CD4-positive, alpha-beta T cell treated with Interleukin-2 at 100 ng/mL for 4 hours (primary cell): ENCODE data around the gene ABCA6.
"Not testable (repeated sequence)": the region's sequence is repeated elsewhere in the genome, so short reads cannot be mapped to it uniquely, and the experiment has no call there.

Experiments
- DNase-seq: peaks from one replicate; pipeline ENCODE4 v3.0.0-alpha.2; 2020; ENCODE audit warnings: low spot score

The ABCA6 gene, protein sequence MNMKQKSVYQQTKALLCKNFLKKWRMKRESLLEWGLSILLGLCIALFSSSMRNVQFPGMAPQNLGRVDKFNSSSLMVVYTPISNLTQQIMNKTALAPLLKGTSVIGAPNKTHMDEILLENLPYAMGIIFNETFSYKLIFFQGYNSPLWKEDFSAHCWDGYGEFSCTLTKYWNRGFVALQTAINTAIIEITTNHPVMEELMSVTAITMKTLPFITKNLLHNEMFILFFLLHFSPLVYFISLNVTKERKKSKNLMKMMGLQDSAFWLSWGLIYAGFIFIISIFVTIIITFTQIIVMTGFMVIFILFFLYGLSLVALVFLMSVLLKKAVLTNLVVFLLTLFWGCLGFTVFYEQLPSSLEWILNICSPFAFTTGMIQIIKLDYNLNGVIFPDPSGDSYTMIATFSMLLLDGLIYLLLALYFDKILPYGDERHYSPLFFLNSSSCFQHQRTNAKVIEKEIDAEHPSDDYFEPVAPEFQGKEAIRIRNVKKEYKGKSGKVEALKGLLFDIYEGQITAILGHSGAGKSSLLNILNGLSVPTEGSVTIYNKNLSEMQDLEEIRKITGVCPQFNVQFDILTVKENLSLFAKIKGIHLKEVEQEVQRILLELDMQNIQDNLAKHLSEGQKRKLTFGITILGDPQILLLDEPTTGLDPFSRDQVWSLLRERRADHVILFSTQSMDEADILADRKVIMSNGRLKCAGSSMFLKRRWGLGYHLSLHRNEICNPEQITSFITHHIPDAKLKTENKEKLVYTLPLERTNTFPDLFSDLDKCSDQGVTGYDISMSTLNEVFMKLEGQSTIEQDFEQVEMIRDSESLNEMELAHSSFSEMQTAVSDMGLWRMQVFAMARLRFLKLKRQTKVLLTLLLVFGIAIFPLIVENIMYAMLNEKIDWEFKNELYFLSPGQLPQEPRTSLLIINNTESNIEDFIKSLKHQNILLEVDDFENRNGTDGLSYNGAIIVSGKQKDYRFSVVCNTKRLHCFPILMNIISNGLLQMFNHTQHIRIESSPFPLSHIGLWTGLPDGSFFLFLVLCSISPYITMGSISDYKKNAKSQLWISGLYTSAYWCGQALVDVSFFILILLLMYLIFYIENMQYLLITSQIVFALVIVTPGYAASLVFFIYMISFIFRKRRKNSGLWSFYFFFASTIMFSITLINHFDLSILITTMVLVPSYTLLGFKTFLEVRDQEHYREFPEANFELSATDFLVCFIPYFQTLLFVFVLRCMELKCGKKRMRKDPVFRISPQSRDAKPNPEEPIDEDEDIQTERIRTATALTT (N-terminal part only)

DNA sequence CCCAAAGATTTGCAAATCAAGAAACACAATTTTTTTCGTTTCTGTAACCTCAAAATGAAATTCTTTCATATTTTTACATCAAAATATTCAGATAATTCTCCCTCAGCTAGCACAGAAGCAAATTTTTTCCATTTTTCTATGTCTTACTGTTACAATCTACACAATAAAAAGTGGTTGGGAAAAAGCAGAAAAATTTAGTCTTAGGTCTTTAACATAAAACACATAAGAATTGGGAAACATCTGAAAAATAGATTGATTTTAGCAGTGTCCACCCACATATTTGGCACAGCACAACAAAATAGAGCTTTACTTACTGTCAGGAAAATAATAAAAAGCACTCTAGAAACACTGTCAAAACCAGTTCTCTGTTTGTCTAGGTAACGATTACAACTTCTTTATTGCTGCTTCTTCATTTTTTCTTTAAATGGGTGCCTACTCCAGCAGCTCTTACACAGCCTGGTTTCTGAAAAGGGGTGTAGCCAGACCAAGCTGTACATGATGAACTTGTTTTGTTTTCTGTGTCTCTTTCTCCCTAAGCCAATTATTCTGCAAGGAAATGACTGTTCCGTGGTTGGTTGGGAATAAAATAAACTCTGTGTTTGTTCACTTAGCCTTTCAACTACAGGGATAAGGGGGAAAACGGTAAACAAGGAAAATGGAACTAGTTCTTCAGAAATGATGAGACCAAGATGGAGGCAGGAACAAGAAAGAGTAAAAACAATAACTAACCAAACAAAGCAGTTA is at the start of gene ABCA6:
ABCA6 (minus strand) TSS at position 465 of the 744 bp plus-strand sequence. CDS start 1,192 bp downstream, outside the sequence.
- DNase-seq, result no peak

DNA sequence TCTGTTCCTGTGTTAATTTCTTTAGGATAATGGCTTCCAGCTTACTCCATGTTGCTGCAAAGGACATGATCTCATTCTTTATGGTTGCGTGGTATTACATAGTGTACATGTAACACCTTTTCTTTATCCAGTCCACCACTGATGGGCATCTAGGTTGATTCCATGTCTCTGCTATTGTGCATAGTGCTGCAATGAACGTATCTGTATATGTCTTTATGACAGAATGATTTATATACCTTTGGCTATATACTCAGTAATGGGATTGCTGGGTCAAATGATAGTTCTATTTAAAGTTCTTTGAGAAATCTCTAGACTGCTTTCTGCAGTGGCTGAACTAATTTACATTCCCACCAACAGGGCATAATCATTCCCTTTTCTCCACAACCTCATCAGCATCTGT is 47.1 kb upstream of the ABCA6 start:
- DNase-seq, result no peak

DNA sequence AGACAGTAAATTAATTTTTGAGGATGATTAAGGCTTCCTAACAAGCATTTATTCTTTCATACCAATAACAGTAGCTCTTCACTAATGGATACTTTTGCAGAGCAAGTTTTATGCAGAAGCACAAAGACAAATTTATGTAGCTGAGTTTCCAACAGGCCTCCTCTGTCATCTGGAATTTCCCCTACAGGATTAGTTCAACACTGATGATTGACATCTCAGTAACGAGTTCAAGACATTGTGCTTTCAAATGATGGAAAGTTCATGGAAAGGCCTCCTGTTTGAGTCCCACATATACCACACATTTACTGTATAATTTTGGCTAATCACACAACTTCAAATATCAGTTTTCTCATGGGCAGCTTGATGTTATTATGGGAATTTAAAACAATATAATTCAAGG is 46.4 kb upstream of the ABCA6 start:
- no peak for DNase-seq

DNA sequence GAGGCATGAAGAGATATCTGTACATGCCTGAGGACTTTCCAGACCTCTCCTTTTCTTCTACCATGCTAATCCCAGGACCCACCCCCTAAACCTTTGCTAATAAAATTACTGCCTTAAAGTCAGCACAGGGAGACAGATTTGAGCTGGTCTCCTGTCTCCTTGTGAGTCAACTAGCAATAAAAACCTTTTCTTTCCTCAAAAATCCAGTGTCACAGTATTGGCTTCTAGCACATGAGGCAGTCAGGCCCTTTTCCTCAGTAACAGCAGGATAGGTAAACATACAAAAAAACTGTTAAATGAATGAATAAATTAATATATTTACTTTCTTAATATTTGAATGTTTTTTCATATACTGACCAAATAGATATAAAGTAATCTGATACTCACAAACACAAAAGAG is 45.6 kb upstream of the ABCA6 start:
- DNase-seq, result no peak

DNA sequence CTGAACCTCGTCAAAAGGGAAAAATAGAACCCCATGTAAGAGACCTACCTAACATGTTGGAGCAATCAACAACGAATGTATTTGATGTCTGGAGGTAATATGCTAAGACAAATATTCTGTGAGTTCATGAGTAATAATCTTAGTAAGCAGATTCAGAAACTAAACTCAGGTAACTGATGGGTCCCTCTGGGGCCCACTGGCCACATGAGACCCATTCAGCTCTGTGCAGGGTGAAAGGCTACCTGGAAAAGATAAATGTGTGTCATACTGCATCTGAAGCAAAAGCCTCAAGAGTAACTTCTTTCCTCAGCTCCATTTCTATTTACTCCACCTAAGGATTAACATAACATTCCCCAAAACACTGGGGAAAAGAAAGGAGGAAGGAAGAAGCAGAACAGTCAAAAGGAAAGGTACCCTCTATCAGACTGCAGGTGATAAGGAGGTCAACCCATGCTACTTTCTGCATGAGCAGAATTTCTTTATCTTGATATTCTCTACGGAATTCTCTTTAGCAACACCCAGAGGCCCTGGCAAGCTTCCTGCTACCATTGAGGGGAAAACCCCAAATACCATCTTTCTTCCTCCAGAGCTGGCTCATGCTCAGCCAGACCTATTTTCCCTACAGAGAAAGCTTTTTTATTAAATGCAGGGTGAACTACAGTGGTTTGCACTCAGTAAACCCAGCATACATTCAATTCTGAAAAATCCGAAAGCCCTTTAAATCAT is 37.7 kb upstream of the ABCA6 start:
- no peak for DNase-seq

DNA sequence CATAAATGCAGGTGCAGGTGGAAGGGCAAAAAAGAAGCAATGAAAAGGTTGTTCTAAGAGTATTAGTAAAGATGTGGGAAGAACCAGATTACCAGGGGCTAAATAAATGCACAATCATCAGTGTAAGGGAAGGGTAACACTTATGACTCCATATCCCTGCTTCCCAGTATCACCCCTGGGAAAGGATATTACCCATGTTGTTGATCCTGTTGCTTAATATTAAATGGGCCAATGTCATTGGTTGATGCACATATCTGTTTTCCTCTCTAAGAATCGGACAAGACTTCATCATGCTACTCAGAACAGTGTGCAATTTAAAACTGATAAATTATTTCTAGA is 34.7 kb upstream of the ABCA6 start:
- DNase-seq, result no peak

DNA sequence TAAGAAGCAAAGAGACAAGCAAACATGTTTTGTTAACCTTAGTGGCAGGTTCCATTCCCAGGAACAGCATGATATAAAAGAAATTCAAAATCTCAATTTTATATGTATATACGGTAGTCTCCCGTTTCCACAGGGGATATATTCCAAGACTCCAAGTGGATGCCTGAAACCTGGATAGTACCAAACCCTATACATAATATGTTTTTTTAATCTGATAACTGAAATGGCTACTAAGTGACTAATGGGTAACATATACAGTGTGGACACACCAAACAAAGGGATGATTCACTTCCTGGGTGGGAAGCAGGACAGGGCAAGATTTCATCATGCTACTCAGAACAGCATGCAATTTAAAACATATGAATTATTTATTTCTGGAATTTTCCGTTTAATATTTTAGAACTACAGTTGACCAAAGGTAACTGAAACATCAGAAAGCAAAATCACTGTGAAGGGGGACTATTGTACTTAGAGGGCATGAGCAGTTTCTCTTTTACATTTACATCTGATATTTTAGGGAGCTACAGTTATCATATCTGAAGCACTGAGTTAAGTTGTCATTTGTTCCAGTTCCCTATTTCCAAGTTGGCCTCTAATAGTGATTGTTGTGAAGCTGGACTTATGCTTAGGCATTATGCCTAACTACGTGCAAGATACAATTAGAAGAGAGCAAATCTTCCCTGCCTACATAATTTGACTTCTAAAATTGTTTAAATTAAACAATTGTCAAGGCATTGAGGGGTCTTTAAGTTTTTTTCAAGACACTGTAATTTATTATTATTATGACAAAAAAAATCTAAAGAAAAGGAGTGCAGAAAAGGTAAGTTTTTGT is 34.1 kb upstream of the ABCA6 start:
- DNase-seq, result no peak

DNA sequence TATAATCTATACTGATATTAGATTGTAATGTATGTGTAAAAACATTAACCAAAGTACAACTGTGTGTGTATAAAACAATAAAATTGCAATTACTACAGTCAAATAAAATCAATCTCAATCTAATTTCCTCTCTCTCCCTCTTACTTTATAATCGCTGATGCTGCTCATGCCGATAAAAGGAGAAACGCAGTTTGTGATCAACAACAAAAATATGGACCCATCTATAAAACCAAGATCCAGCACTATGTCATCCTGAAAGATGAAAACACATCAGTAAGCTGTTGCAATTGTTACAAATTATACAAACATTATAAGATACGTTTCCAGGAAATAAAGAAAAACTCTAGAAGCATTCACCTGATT is 33.5 kb upstream of the ABCA6 start:
- DNase-seq, result no peak

DNA sequence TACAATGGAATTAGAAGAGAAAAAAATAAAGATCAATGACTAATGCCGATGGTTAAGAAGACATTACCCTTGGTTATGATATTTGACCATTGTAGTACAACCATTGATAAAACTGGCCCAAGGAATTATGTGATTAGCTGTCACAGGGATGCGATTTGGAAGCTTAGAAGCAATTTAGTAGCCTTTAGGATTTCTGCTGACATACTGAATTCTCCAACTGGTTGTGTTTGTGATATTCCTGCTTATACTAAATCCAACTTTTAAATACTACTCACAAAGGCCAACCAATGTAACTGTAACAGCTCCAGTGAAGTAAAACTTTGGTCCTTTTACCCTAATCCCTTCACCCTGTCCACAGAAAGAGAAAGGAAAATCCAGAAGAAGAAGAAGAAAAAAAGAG is 31.4 kb upstream of the ABCA6 start:
- no peak for DNase-seq

DNA sequence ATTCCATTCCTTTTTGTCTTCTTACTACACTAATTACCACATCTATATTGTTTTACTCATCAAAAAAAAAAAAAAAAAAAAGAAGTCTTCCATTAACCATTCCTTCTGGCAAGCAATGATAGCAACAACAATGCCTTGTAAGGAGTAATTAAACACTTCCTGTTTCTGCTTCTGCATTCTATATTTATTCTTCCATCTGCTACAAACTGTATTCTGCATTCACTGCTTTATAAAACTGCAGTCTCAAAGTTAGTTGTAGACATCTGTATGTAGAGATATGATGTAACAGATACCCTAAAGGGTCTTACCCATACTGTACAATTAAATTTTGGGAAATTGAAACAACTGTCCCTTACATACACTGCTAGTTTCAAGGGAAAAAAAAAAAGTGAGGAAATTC is 28.7 kb upstream of the ABCA6 start:
- DNase-seq, result no peak

DNA sequence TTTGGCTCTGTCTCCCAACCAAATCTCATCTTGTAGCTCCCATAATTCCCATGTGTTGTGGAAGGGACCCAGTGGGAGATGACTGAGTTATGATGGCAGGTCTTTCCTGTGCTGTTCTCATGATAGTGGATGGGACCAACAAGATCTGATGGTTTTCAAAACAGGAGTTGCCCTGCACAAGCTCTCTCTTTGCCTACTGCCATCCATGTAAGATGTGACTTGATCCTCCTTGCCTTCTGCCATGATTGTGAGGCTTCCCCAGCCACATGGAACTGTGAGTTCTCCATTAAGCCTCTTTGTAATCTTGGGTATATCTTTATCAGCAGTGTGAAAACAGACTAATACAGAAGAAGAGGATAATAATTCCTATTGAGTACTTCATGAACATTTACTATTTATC is 26.9 kb upstream of the ABCA6 start:
- not testable (repeated sequence) for DNase-seq

DNA sequence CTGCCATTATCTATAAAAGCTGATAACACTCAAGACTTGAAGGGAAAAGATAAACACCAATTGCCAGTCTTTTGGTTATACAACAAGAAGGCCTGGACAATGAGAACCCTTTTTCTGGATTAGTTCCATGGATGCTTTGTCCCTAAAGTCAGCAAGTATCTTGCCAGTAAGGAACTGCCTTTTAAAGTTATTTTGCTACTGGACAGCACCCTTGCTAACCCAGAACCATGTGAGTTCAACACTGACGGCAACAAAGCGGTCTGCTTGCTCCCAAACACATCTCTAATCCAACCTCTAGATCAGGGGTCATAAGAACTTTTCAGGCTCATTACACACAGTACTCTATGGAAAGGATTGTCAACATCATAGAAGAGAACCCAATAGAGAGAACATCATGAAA is 25.3 kb upstream of the ABCA6 start:
- no peak for DNase-seq

DNA sequence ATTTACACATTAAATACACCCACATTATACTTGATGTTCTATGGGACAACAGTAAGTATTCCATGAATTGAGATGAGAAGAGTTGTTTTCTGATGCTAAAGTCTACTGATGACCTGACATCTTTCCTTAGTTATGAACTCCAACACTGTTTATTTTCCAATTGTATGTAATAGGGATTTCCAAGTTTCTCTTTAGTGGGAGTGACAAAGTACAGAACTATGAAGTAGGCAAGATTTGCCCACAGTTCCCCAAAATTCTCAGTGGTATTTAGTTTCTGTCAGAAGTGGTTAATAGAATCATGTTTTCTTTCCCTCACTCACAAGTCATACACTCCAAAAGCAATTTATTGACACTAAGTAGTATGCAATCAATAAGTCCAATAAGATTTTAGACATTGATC is 22.5 kb upstream of the ABCA6 start:
- DNase-seq, result no peak

DNA sequence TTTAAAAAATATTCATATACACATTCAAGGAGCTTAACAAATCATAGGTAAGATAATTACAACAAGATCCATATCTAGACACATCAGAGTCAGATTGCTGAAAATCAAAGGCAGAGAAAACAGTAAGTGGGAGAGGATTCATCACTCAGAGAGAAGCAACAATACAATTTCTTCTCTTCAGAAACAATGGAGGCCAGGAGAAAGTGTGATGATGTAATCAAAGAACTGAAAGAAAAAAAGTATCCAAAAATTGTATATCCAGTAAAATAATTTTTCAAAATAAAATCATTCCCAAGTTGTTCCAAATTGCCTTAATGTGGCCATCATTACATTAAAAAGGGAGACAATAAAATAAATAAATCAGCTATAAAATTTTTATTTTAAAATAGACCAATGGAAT is 17.7 kb upstream of the ABCA6 start:
- DNase-seq, result no peak

DNA sequence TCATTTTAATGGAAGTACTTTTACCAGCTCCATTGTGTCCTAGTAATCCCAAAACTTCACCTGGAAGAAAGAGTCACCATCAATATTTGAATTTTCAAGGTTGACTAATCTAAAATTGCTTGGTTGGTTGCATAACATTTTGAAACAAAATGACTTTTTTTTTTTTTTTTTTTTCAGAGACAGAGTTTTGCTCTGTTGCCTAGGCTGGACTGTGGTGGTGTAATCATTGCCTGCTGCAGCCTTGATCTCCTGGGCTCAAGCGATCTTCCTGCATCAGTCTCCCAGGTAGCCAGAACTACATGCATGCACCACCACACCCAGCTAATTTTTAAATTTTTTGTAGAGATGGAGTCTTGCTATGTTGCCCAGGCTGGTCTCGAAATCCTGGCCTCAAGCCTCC is 12.6 kb upstream of the ABCA6 start:
- DNase-seq, result no peak

DNA sequence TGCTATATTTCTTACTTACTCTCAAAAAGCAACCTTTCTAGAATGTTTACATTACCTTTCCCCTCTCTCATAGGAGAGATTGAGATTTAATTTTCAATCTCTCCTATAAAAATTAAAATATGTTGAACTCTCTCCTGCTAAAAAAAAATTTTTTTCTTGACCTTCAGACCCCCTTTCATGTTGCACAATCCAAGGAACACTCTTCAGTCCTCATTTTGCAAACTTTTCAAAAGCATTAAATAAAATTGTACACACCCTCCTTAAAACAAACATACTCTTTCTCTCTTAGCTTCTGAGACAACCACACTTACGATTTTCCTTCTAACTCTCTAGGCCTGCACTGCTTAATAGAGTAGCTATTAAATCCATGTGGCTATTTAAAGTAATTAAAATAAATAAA is 8.6 kb upstream of the ABCA6 start:
- no peak for DNase-seq

DNA sequence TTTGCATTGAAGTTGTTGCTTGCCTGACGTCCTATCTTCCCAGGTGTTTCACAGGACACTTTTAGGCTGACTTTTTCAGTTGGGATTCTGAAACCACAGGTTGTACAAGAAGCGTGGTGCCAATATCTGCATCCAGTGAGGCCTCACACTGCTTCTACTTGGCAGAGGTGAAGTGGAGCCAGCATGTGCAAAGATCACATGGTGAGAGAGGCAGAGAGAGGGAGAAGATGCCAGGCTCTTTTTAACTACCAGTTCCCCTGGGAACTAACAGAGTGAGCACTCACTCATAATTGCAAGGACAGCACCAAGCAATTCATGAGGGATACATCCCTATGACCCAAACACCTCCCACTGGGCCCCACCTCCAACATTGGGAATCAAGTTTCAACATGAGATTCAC is 5.8 kb upstream of the ABCA6 start:
- no peak for DNase-seq

DNA sequence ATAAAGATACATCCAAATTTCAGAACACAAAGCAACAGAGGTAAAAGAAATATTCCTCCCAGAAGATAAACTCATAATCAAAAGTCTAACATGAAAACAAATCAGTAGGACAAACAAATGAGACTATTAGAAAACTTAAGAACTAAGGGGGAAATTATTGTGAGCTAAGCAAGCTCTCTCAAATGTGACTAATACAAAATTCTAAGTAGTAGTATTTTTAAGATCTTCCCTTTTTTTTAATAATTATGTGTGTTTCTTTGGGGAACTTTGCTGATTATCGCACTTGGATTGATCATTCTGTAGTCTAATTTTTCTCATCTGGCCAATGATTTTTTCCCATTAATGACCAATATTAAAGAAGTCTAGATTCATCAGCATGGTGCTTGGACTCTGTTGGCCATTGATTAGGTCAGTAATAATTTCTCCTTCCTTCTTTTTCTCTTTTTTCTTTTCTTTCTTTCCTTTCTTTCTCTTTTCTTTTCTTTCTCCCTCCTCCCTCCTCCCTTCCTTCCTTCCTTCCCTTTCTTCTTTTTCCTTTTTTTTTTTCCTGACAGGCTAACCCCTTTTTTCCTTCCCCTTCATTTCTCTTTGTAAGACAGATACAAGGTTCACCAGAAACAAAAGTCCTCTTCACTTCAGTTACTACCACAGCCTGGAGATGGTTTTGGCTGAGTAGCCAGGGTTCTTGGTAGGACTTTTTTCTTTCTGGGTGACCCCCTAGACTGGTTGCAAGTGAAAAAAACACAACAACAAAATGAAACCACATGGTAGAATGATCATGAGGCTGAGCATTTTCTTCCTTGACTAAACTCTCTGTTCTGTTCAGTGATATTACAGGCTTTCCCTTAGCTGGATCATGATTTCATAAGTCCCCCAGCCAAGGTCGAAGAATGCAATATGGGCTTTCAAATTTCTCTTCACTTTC is 2.9 kb upstream of the ABCA6 start:
- DNase-seq, result no peak

DNA sequence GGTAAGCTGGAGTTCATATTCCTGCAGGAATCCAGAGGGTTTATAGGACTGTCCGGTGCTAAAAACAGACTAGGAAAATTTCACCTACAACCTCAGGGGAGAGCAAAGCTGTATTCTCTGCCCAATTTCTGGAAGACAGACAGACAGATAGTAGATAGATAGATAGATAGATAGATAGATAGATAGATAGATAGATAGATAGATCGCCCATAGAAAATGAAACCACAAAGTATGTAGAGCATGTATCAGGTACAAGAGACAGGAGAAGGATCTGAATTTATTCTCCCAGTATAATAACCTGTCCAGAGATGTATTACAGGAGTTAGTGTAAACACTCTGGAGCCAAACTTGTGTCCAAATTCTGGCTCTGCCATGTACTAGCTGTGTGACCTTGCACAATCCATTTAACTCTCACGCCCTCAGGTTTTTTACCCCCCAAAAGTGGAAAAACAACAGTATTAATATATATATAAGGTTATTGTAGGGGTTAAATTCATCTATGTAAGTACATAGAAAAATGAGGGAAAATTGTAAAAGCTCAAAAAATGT is 2.1 kb upstream of the ABCA6 start:
- DNase-seq, result no peak
